GM19099 (cell line): ENCODE data around the gene GPR89A.

Experiments used
- POLR2A ChIP-seq: IDR thresholded peaks from 3 replicates; pipeline ENCODE4 v1.6.1; 2011; ENCODE audit warnings: low read depth; ENCODE audit not compliant: insufficient read length; ENCODE audit errors: extremely low read depth

GPR89A gene

DNA sequence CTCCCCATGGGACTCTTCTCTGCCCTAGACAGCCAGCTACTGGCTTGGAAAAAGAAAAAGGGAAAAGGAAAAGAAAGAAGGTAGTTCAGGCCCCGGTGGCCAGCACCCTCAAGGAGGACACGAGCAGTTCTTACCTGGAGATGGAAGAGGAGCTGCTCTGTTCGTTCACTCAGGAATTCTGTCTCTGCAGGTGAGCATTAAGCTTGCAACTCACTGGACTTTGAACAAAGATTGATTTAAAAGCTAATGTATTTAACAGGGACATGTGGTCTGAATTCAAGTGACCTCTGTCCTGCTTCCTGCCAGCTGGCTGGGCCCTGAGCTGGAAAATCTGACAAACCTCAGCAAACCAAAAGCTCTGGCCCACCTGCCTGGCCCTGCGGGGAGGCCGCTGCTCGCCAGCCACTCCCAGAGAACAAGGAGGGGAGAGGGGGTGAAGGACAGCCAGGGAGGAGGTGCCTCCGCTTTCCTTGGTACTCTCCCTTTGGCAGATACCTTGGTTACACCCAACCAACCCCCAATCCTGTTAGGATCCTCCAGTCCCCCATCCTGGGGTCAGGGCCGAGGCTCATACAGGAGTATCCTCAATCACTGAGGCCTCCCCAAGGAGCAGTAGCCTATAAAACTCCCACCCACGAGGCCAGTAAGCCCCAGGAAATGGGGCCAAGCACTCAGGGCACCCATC, 99.5 kb downstream of the GPR89A start, which contains the start of gene PDZK1:
Gene PDZK1 (minus strand): TSS at position 186 of the 685 bp plus-strand sequence. CDS start 19,347 bp downstream, outside the sequence.
- no peak for TF ChIP-seq POLR2A

DNA sequence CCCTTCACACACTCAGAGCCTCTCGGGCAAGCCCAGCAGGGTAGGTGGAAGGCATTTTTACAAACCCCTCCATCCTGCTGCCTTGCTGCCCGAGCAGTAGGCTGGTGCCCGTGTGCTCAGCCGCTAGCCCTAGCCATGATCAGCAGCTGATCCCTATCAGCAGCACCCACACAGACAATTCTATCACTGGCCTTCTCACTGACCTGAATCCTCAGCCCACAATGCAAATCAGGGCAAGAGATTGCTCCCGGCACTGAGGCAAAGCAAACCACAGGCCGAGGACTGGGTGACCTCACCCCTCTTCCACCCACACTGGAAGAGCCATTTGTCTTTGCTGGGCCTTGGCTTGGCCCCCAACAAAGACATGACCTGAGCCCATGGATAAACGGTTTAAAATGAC, 100.3 kb downstream of the GPR89A start:
- TF ChIP-seq POLR2A, result no peak

DNA sequence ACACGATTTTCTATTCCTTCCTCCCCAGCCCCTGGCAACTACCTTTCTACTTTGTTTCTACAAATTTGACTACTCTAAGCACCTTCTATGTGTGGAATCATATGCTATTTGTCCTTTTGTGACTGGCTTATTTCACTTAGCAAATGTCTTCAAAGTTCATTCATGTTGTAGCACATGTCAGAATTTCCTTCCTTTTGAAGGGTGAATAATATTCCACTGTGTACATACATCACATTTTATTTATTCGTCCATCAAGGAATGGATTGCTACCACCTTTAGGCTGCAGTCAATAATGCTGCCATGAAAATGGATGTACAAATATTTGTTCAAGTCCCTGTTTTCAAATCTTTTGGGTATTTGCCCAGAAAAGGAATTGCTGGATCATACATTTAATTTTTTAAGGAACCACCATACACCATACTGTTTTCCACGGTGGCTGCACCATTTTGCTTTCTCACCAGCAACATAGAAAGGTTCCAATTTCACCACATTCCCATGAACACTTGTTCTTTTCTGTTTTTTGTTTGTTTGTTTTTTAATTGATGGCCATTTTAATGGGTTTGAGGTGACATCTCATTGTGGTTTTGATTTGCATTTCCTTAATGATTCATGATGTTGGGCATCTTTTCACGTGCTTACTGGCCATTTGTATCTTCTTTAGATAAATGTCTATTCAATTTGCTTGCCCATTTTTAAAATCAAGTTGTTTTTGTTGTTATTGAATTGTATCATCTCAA, 102.7 kb downstream of the GPR89A start:
- TF ChIP-seq POLR2A, result no peak

DNA sequence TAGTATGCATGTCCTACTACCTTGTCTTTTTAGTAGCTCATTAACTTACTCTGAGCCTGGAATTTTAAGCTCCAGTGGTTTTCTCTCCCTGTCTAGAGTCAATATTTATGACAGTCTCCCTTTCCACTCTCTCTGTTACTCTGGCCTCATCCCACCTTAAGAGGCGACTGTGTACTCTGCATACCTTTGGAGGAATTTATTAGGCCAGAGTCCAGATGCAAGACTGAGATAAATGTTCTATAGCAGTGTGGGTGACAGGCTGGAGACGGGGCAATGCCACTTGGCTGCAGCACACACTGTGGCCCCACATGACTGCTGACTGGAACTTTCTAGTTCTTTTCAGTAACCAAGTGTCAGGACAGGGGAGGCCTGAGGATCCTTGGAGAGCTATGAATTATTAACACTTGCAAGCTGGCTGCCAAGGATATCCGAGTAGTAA, 103.4 kb downstream of the GPR89A start:
- no peak for TF ChIP-seq POLR2A

DNA sequence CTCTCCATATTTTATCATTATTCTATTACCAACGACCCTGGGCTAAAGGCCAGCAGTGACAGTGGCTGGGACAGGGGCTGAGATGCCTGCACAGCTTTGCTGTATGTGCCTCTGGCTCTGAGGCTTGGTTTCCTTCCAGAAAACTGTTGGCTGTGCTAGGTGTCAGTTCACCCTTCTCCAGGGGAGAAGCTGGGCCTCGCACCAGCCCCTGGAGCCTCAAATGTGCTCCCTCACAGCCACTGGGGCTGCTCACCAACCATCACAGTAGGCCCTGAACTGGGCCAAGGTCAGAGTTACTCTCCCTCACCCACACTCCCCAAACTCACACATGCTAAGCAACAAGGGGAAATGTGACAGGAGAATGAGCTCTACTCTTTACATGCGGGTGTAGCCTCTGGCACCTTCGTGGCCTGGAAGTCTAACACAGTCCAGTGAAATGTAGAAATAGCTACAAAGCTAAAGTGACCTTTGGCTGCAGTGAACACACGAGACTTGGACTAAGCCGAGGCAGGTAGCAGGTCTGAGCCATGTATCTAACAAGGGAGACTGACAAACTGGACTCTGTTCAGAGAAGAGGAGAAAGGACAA, 106.8 kb downstream of the GPR89A start:
- TF ChIP-seq POLR2A, result no peak

DNA sequence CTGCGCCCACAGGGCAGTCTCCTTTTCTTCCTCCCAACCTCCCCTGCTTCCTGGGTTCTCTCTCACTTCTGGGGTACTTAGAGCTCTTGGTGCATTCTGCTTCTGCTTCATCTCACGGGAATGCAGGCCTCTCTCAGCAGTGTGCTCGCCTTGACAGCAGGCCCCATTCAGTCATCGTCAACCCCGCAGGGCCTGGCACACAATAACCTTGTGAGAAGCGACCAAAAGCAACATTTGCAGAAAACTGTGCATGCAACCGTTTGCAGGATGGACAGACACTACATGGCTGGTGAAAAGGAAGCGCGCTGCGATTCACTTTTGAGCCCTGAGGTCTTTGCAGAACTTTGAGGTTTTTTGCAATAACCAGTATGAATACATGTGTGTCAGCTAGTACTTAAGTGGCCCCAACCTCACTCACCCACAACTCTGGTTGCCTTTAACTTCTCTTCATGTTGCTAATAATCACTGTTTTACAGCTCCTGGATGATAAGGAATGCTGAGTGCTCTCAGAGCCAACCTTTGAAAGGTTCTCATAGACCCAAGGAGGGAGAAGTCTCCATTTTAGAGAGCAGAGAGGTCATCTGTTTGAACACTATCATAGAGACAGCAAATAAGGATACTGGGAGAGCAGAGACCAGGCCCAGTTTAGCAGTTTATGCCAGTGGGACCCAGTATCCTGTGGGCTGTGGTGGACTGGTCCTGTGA, 109.0 kb downstream of the GPR89A start:
- no peak for TF ChIP-seq POLR2A

DNA sequence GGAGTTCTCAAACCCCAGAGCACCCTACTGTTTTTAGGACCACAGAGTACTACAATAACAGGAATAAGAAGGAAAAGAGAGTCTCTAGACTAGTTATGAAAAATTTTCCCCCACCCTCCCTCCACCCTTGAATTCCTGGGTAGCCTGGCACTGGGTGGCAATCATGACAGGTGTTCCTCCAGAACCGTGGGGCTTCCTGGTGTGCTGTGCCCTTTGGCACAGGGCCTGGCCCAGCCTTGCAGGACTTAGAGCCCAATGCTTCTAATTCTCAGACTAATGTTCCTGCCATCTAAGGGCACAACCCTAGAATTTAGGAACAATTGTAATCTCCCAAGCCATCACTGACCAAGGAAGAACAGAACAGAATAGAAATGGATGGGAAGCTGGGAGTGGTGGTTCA, 110.0 kb downstream of the GPR89A start:
- no peak for TF ChIP-seq POLR2A

DNA sequence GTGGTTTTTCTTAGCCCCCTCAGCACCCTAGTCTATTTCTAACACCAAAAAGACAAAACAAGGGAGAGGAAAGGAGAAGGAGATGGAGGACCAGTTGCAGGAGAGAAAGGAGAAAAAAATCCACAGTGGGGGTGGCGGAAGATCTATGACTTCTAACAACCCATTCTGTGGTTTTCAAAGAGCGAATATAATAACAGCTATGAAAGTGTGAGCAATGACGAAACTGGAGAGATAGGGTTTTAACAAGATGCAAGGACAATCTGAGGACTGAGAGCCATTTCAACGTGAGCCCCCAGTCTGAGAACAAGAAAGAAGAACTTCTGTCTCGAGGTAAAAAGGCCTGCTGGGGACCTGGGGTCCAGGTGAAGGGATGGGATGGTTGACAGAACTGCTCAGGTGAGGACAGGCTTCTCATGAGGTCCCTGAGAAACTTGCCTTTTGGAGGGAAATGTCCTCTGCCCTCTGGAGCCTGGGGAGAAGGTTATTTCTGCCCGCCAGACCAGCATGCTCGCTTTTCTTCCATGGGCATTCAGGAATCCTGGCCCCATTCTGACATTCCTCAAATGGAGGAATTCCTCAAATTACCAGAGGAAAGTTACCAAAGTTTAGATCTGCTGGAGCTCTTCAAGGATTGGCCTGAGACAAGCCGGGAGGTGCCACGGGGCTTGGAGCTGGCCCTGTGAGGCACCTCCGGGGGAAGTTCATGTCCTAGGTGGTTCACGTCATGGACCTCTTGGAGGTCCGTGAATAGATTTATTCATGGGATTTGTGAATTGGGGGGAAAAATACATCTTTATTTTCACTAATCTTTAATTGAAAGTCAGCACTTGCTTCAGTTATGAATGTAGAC, 111.7 kb downstream of the GPR89A start, which contains the start of gene CD160:
Gene CD160 (plus strand): TSS at position 270 of the 850 bp plus-strand sequence. CDS start 8,829 bp downstream, outside the sequence.
- no peak for TF ChIP-seq POLR2A
